Panc1 (cell line): Measurements from ENCODE around the gene ANO9. TPM values are rescaled to one million over a fixed set of nuclear protein-coding genes. Genes with fewer than 3 reads are reported as not detected.

Experiments
- ATAC-seq: fragments of 200-7000 bp; cut with Tn5 transposase; 2 replicates; pipeline ENCODE4 v1.9.1; 2020; ENCODE audit warnings: mild to moderate bottlenecking, moderate library complexity
- BruUV-seq: library from RNA; stranded (reverse); fragments of 400-500 nt; replicated peaks from 2 replicates; lab custom pipeline; 2021; lab: Mats Ljungman, UMichigan
- CTCF ChIA-PET: fragments of 300-600 bp; sonication (Branson Sonifier 250); formaldehyde crosslinking; loops from one replicate; lab custom pipeline; 2022; ENCODE audit warnings: antibody characterized with exemption; lab: Charles Lee
- POLR2A ChIA-PET: fragments of 300-600 bp; sonication (Branson Sonifier 250); formaldehyde crosslinking; loops from one replicate; lab custom pipeline; 2022; ENCODE audit warnings: antibody characterized with exemption; lab: Charles Lee
- DNase-seq: peaks from one replicate; pipeline ENCODE4 v3.0.0-alpha.2; 2010; ENCODE audit warnings: low read depth, low spot score
- H3K27ac ChIP-seq: 2 replicates; pipeline ENCODE4 v1.5.1; 2011; ENCODE audit warnings: mild to moderate bottlenecking, low read length, inconsistent platforms
- H3K27me3 ChIP-seq: fragments of 200-500 bp; sonication (Bioruptor generic); 2 replicates; pipeline ENCODE4 v1.6.0; 2014; ENCODE audit warnings: low read length, inconsistent platforms; ENCODE audit not compliant: control insufficient read depth, insufficient read depth
- H3K36me3 ChIP-seq: fragments of 200-500 bp; sonication (Bioruptor generic); 2 replicates; pipeline ENCODE4 v1.5.1; 2014; ENCODE audit warnings: inconsistent platforms, mild to moderate bottlenecking, low read length, moderate library complexity; ENCODE audit not compliant: control insufficient read depth, insufficient read depth
- H3K4me1 ChIP-seq: 2 replicates; pipeline ENCODE4 v1.5.1; 2011; ENCODE audit warnings: inconsistent platforms, mild to moderate bottlenecking, low read length, moderate library complexity; ENCODE audit not compliant: control insufficient read depth, insufficient read depth
- H3K4me3 ChIP-seq, 2 experiments: 2 replicates each; pipeline ENCODE4 v1.5.1; 2011 to 2012; ENCODE audit warnings: low read depth in 2 of 2, low read length in 2 of 2, mild to moderate bottlenecking in 2 of 2, inconsistent platforms in 1 of 2, moderate library complexity in 1 of 2
- H3K9me3 ChIP-seq: fragments of 200-500 bp; sonication (Bioruptor generic); 2 replicates; pipeline ENCODE4 v1.5.1; 2014; ENCODE audit warnings: low read depth, mild to moderate bottlenecking, inconsistent platforms, low read length, moderate library complexity; ENCODE audit not compliant: control insufficient read depth, insufficient read depth
- CTCF ChIP-seq: fragments of 450-650 bp; IDR thresholded peaks from 2 replicates; pipeline ENCODE4 v1.5.1; 2017; ENCODE audit warnings: mild to moderate bottlenecking
- POLR2AphosphoS5 ChIP-seq: IDR thresholded peaks from 2 replicates; pipeline ENCODE4 v1.6.1; 2012; ENCODE audit warnings: mild to moderate bottlenecking, low read depth, low read length, moderate library complexity
- REST ChIP-seq, 2 experiments: IDR thresholded peaks; 2 replicates each; pipeline ENCODE4 v1.6.1; 2011 to 2012; ENCODE audit warnings: low read depth in 2 of 2, control low read depth in 1 of 2, low read length in 1 of 2, mild to moderate bottlenecking in 1 of 2, moderate library complexity in 1 of 2; ENCODE audit not compliant: insufficient read depth in 1 of 2
- SIN3A ChIP-seq: IDR thresholded peaks from 2 replicates; pipeline ENCODE4 v1.6.1; 2012; ENCODE audit warnings: low read depth, mild to moderate bottlenecking, low read length, moderate library complexity, borderline replicate concordance; ENCODE audit not compliant: insufficient read depth
- TCF7L2 ChIP-seq: IDR thresholded peaks from 2 replicates; pipeline ENCODE4 v1.6.1; 2011; ENCODE audit warnings: mild to moderate bottlenecking, low read depth, low read length, inconsistent platforms
- in situ Hi-C: cut with HindIII; loops from 2 replicates; pipeline ENCODE4 v1.10.0; 2016; ENCODE audit warnings: low sequenced_read_pairs, low pct_unique_long_range_greater_than_20kb
- intact Hi-C: fragments of 100-400 bp; cut with micrococcal nuclease; formaldehyde crosslinking; loops from one replicate; pipeline ENCODE4 v1.10.0; 2022; ENCODE audit not compliant: unreplicated experiment
- total RNA-seq: library from RNA; stranded (reverse); gene quantifications from one replicate; pipeline ENCODE4 v1.2.1, GENCODE V29; 2021; ENCODE audit not compliant: unreplicated experiment

The ANO9 gene
- total RNA-seq, 1 experiment from 2014 or later, result 61.4 TPM

- ATAC-seq (no peak), DNase-seq (no peak)
- TF ChIP-seq TCF7L2 (no peak), POLR2AphosphoS5 (no peak), CTCF (no peak), REST (IDR thresholded peaks at IDR 0.05; ENCODE audit: insufficient read depth in 1 of 2, low read depth in 2 of 2, low read length in 1 of 2) (no peak), SIN3A (no peak)
- H3K36me3 ChIP-seq, result no peaks in the 10 kb centered on the region
- H3K4me1 ChIP-seq, result no peaks in the 10 kb centered on the region
- no peak overlapping the region for H3K27ac ChIP-seq
- no peak overlapping the region for H3K4me3 ChIP-seq
- POLR2A ChIA-PET, result interaction anchor here (0.5 kb wide), 1 partner anchor 10 kb away, joined by 7 read pairs; no protein-coding TSS in a partner anchor
- CTCF ChIA-PET, result no interaction called here
- H3K9me3 ChIP-seq, result no peaks in the 10 kb centered on the region
- in situ Hi-C loops, result no loop called here
- BruUV-seq, result no TSS peak
- H3K27me3 ChIP-seq, result no peaks in the 10 kb centered on the region
- intact Hi-C loops, result no loop called here
These were observed 19.8 kb upstream of the ANO9 start for GRCh38 chr11:461626-462025.

- ATAC-seq, result no peak
- no peaks in the 10 kb centered on the region for H3K27me3 ChIP-seq
- no peaks in the 10 kb centered on the region for H3K36me3 ChIP-seq
- H3K4me3 ChIP-seq, result no peak overlapping the region
- in situ Hi-C loops, result no loop called here
- ChIA-PET POLR2A (interaction anchor here (0.5 kb wide), 1 partner anchor 11 kb away, joined by 20 read pairs; no protein-coding TSS in a partner anchor), CTCF (interaction anchor here (0.6 kb wide), 1 partner anchor 44 kb away, joined by 3 read pairs; no protein-coding TSS in a partner anchor)
- no peak for DNase-seq
- intact Hi-C loops, result no loop called here
- TF ChIP-seq POLR2AphosphoS5, result no peak
- no peak for TF ChIP-seq CTCF
- TF ChIP-seq SIN3A, result no peak
- TF ChIP-seq TCF7L2, result no peak
- no peak for TF ChIP-seq REST (IDR thresholded peaks at IDR 0.05; ENCODE audit: insufficient read depth in 1 of 2, low read depth in 2 of 2, low read length in 1 of 2)
- no TSS peak for BruUV-seq
- H3K27ac ChIP-seq, result no peak overlapping the region
- peaks cover 2% of the 10 kb centered on the region for H3K4me1 ChIP-seq
- no peaks in the 10 kb centered on the region for H3K9me3 ChIP-seq
These were observed 18.8 kb upstream of the ANO9 start for GRCh38 chr11:460331-461199.
